ENCODE results near the gene CCNYL1. TPM values are rescaled to one million over a fixed set of nuclear protein-coding genes. Genes with fewer than 3 reads are reported as not detected.
"Not testable (repeated sequence)": the region's sequence is repeated elsewhere in the genome, so short reads cannot be mapped to it uniquely, and the experiment has no call there.

CCNYL1 gene
- total RNA-seq, 1 experiment from 2014 or later = 9.9 TPM

- peak; percentile 26 for DNase-seq (ENCODE audit: low read depth)
These were observed 22.8 kb downstream of the CCNYL1 start for GRCh38 chr2:207734264-207734635.

GRCh38 chr2:207734636-207735512, 23.4 kb downstream of the CCNYL1 start:
- DNase-seq (ENCODE audit: low read depth) = no peak

- not testable (repeated sequence) for DNase-seq (ENCODE audit: low read depth)
These were observed 24.0 kb downstream of the CCNYL1 start for GRCh38 chr2:207735513-207735859.

GRCh38 chr2:207743514-207743913, 32.1 kb downstream of the CCNYL1 start:
- DNase-seq (ENCODE audit: low read depth) = no peak

GRCh38 chr2:207744050-207744449, 32.6 kb downstream of the CCNYL1 start:
- DNase-seq (ENCODE audit: low read depth) = no peak

- no peak for DNase-seq (ENCODE audit: low read depth)
These were observed 33.0 kb downstream of the CCNYL1 start for GRCh38 chr2:207744451-207744850.

GRCh38 chr2:207746131-207746530, 34.7 kb downstream of the CCNYL1 start:
- peak; percentile 57 for DNase-seq (ENCODE audit: low read depth)

- no peak for DNase-seq (ENCODE audit: low read depth)
These were observed 36.5 kb downstream of the CCNYL1 start for GRCh38 chr2:207747653-207748560.

- no peak for DNase-seq (ENCODE audit: low read depth)
These were observed 37.6 kb downstream of the CCNYL1 start for GRCh38 chr2:207748993-207749392.

GRCh38 chr2:207749873-207750272, 38.4 kb downstream of the CCNYL1 start:
- no peak for DNase-seq (ENCODE audit: low read depth)

GRCh38 chr2:207750345-207750744, 38.9 kb downstream of the CCNYL1 start:
- no peak for DNase-seq (ENCODE audit: low read depth)

- DNase-seq (ENCODE audit: low read depth) = no peak
These were observed 39.4 kb downstream of the CCNYL1 start for GRCh38 chr2:207750876-207751275.

- DNase-seq (ENCODE audit: low read depth) = not testable (repeated sequence)
These were observed 42.2 kb downstream of the CCNYL1 start for GRCh38 chr2:207753688-207754087.

GRCh38 chr2:207754498-207755383, 43.3 kb downstream of the CCNYL1 start:
- no peak for DNase-seq (ENCODE audit: low read depth)

- DNase-seq (ENCODE audit: low read depth) = no peak
These were observed 46.6 kb downstream of the CCNYL1 start for GRCh38 chr2:207758025-207758424.

- DNase-seq (ENCODE audit: low read depth) = no peak
These were observed 48.5 kb downstream of the CCNYL1 start for GRCh38 chr2:207759890-207760289.

GRCh38 chr2:207760453-207760852, 49.0 kb downstream of the CCNYL1 start:
- DNase-seq (ENCODE audit: low read depth) = no peak

GRCh38 chr2:207761426-207761825, 50.0 kb downstream of the CCNYL1 start:
- DNase-seq (ENCODE audit: low read depth) = not testable (repeated sequence)

GRCh38 chr2:207762146-207762545, 50.7 kb downstream of the CCNYL1 start:
- no peak for DNase-seq (ENCODE audit: low read depth)

GRCh38 chr2:207763303-207763917, 52.0 kb downstream of the CCNYL1 start:
- DNase-seq (ENCODE audit: low read depth) = no peak

Data from HT1080 (cell line).